ENCODE results near the gene DZANK1. TPM values are rescaled to one million over a fixed set of nuclear protein-coding genes. Genes with fewer than 3 reads are reported as not detected.
A peak's percentile ranks its signal among the peaks of the same experiment; 100 is the strongest.
"Not testable (repeated sequence)": the region's sequence is repeated elsewhere in the genome, so short reads cannot be mapped to it uniquely, and the experiment has no call there.

The DZANK1 gene
- total and polyA plus RNA-seq, 8 donors: 2.0 to 10.8 (median 8.3) TPM

DNA sequence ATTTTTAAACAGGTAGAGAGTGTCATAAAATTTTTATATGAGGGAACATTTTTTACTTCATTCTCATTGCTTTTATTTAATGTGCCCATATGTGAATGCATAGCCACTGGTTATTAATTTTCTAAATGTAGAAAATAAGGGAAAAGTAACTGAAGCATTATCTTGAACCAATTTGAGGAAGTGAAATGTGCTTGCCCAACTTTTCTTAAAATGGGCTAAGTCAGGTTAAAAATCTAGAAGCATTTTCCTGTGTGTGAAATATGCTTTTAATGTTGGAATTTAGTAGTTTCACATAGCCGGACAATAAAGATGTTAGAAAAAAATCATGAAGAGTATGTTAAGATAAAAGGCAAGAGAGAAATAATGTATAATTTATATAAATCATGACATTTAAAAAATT is 44.7 kb upstream of the DZANK1 start:
- Histone ChIP-seq H3K27me3 (no peaks in the 10 kb centered on the region), H3K9me3 (no peaks in the 10 kb centered on the region), H3K4me1 (peaks cover 5 to 75% of the 10 kb centered on the region in 2 donors), H3K4me3 (no peak overlapping the region), H3K27ac (peak overlapping the region in 1 of 2 donors; percentile 30), H3K36me3 (peaks cover 0 to 55% of the 10 kb centered on the region in 2 donors)
- DNase-seq: no peak
- intact Hi-C loops (cut with DNase I): no loop called here
- TF ChIP-seq, protein P1, sequence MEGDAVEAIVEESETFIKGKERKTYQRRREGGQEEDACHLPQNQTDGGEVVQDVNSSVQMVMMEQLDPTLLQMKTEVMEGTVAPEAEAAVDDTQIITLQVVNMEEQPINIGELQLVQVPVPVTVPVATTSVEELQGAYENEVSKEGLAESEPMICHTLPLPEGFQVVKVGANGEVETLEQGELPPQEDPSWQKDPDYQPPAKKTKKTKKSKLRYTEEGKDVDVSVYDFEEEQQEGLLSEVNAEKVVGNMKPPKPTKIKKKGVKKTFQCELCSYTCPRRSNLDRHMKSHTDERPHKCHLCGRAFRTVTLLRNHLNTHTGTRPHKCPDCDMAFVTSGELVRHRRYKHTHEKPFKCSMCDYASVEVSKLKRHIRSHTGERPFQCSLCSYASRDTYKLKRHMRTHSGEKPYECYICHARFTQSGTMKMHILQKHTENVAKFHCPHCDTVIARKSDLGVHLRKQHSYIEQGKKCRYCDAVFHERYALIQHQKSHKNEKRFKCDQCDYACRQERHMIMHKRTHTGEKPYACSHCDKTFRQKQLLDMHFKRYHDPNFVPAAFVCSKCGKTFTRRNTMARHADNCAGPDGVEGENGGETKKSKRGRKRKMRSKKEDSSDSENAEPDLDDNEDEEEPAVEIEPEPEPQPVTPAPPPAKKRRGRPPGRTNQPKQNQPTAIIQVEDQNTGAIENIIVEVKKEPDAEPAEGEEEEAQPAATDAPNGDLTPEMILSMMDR (IDR thresholded peaks at IDR 0.05): no peak
- ATAC-seq: no peak

DNA sequence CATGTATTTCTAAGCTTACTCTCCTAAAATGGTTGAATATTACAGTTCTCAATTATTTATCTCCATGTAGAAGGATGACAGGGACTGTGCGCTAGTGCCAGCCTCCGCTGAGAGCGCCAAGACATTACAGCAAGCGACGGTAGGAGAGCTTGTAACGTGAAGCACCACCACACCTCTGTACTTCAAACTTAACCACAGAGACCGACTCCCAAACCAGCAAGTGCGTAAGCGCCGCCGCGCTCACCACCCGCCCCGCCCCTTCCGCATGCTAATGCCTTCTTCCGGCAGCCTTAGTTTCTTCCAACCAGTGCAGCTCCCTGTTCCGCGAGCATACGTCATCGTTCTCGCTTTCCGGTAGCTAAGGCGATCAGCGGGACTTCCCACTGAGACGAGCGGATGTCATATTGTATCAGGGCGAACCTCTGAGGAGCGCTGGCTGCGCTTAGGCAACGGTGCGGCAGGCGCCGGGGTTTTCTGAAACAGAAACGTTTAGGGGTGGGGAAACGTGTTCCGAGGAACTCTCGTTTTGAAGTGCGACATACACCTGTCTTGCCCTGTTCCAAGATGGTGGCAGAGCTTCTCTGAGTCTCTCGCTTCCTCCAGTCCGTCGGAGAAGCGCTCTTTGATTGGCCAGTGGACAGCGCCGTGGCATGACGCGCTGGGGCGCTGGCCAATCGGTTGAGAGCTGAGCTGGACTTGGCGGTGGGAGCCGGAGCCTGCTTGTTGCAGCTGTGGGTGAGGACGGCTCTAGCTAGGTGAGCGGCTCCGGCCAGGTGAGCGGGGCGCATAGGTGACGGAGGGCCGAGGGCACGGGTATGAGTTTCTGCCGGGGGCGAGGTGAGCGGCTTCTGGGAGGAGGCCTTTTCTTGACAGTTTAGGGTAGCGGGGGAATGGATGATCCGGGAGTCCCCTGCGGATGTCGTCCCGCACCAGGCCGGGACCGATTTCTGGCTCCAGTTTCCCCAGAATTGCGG is 40.7 kb upstream of the DZANK1 start, which contains the start of gene SEC23B:
Gene SEC23B, plus strand, starts transcription at position 723 of the 974 bp plus-strand sequence. CDS start 2,896 bp downstream, outside the sequence.
- peak; percentile 97 for ATAC-seq
- DNase-seq: peak; percentile 98
- peaks cover 0 to 15% of the 10 kb centered on the region in 2 donors for H3K36me3 ChIP-seq
- H3K4me1 ChIP-seq: peaks cover 5 to 53% of the 10 kb centered on the region in 2 donors
- H3K27me3 ChIP-seq: no peaks in the 10 kb centered on the region
- H3K27ac ChIP-seq: peak within 1 kb of the TSS; percentile 96 to 99
- intact Hi-C loops (cut with DNase I): no loop called here
- no peaks in the 10 kb centered on the region for H3K9me3 ChIP-seq
- peak within 1 kb of the TSS; percentile 84 to 95 for H3K4me3 ChIP-seq
- TF ChIP-seq, protein P1 (IDR thresholded peaks at IDR 0.05): no peak

DNA sequence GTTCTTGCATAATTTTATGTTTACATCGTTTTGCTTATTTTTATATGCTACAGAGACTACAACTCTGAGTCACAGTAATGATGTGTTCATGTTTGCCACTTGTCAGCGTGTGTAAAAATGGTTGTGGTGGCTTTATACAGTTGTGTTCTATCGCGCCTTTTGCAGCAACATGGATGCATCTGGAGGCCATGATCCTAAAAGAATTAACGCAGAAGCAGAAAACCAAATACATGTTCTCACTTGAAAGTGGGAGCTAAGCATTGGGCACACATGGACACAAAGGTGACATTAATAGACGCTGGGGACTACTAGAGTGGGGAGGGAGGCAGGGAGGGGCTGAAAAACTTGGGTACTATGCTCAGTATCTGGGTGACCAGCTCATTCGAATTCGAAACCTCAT is 39.9 kb upstream of the DZANK1 start:
- Histone ChIP-seq H3K4me1 (peaks cover 5 to 46% of the 10 kb centered on the region in 2 donors), H3K36me3 (peaks cover 0 to 12% of the 10 kb centered on the region in 2 donors), H3K27ac (peak overlapping the region; percentile 96 to 99), H3K4me3 (peak overlapping the region; percentile 84 to 95), H3K27me3 (no peaks in the 10 kb centered on the region), H3K9me3 (no peaks in the 10 kb centered on the region)
- ATAC-seq (no peak), DNase-seq (no peak)
- intact Hi-C loops (cut with DNase I): no loop called here
- TF ChIP-seq, protein P1 (IDR thresholded peaks at IDR 0.05): no peak

DNA sequence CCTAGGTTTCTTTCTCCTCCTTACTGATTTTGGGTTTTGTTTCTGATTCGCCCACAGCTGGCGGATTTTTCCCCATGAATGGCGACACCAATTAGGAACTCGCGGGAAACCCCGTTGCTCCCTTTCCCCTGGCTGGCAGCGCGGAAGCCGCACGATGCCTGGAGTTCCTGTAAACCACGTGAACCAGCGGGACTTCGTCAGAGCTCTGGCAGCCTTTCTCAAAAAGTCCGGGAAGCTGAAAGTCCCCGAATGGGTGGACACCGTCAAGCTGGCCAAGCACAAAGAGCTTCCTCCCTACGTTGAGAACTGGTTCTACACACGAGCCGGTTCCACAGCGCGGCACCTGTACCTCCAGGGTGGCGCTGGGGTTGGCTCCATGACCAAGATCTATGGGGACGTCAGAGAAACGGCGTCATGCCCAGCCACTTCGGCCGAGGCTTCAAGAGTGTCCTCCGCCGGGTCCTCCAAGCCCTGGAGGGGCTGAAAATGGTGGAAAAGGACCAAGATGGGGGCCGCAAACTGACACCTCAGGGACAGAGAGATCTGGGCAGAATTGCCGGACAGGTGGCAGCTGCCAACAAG is 37.7 kb upstream of the DZANK1 start:
- Histone ChIP-seq H3K4me3 (no peak overlapping the region), H3K4me1 (peaks cover 5 to 24% of the 10 kb centered on the region in 2 donors), H3K9me3 (no peaks in the 10 kb centered on the region), H3K27me3 (no peaks in the 10 kb centered on the region), H3K27ac (peak overlapping the region; percentile 3 to 19), H3K36me3 (no peaks in the 10 kb centered on the region)
- intact Hi-C loops (cut with DNase I): no loop called here
- DNase-seq: peak in 3 of 4 donors; percentile 28 to 76 (median 57)
- TF ChIP-seq, protein P1 (IDR thresholded peaks at IDR 0.05): no peak
- no peak for ATAC-seq

DNA sequence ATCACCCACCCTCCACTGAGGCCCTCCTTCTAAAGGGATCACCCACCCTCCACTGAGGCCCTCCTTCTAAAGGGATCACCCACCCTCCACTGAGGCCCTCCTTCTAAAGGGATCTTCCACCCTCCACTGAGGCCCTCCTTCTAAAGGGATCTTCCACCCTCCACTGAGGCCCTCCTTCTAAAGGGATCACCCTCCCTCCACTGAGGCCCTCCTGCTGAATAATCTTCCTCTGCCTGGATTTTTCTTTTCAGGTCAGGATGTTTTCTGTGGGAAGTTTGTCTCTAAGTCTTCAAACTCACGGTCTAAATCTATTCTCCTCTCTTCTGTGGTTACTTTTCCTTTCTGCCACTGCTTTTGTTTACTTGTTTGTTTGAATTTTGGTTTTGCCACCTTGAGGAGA is 34.8 kb upstream of the DZANK1 start:
- intact Hi-C loops (cut with DNase I); H3K36me3 ChIP-seq; H3K27me3 ChIP-seq; H3K4me3 ChIP-seq; H3K9me3 ChIP-seq; H3K4me1 ChIP-seq; H3K27ac ChIP-seq; DNase-seq; ATAC-seq: not testable (repeated sequence)
